ENCODE data around the gene PRAME. TPM values are rescaled to one million over a fixed set of nuclear protein-coding genes. Genes with fewer than 3 reads are reported as not detected.
"Not testable (repeated sequence)": the region's sequence is repeated elsewhere in the genome, so short reads cannot be mapped to it uniquely, and the experiment has no call there.

PRAME gene
- total RNA-seq, result not detected
- long read RNA-seq, donor 1, result 0 reads
- long read RNA-seq, donor 2, result 0 reads

GRCh38 chr22:22558972-22559603 lies at the start of gene PRAME:
TSS of gene PRAME (minus strand) at chr22:22559265. CDS start at chr22:22556832, 2,433 bp downstream.
- intact Hi-C loops (cut with DNase I), result no loop called here
- no peak for DNase-seq (ENCODE audit: low spot score)

- intact Hi-C loops (cut with DNase I); DNase-seq (ENCODE audit: low spot score): not testable (repeated sequence)
These were observed 49.0 kb upstream of the PRAME start for GRCh38 chr22:22608022-22608421.

- no peak for DNase-seq (ENCODE audit: low spot score)
- intact Hi-C loops (cut with DNase I), result no loop called here
These were observed 46.0 kb upstream of the PRAME start for GRCh38 chr22:22605074-22605404.

GRCh38 chr22:22604326-22605073 lies 45.4 kb upstream of the PRAME start:
- intact Hi-C loops (cut with DNase I), result no loop called here
- no peak for DNase-seq (ENCODE audit: low spot score)

GRCh38 chr22:22603470-22603947 lies 44.4 kb upstream of the PRAME start:
- no peak for DNase-seq (ENCODE audit: low spot score)
- intact Hi-C loops (cut with DNase I), result no loop called here

- intact Hi-C loops (cut with DNase I), result no loop called here
- no peak for DNase-seq (ENCODE audit: low spot score)
These were observed 41.6 kb upstream of the PRAME start for GRCh38 chr22:22600531-22601261.

GRCh38 chr22:22599248-22599647 lies 40.2 kb upstream of the PRAME start:
- intact Hi-C loops (cut with DNase I), result no loop called here
- DNase-seq (ENCODE audit: low spot score), result no peak

- intact Hi-C loops (cut with DNase I), result no loop called here
- DNase-seq (ENCODE audit: low spot score), result no peak
These were observed 39.1 kb upstream of the PRAME start for GRCh38 chr22:22598144-22598543.

GRCh38 chr22:22595001-22595835 lies 36.2 kb upstream of the PRAME start:
- intact Hi-C loops (cut with DNase I), result no loop called here
- no peak for DNase-seq (ENCODE audit: low spot score)

GRCh38 chr22:22593964-22594656 lies 35.0 kb upstream of the PRAME start:
- DNase-seq (ENCODE audit: low spot score), result no peak
- intact Hi-C loops (cut with DNase I), result no loop called here

GRCh38 chr22:22593250-22593649 lies 34.2 kb upstream of the PRAME start:
- DNase-seq (ENCODE audit: low spot score), result no peak
- intact Hi-C loops (cut with DNase I), result no loop called here

- intact Hi-C loops (cut with DNase I), result no loop called here
- no peak for DNase-seq (ENCODE audit: low spot score)
These were observed 32.6 kb upstream of the PRAME start for GRCh38 chr22:22591348-22592299.

- intact Hi-C loops (cut with DNase I), result no loop called here
- no peak for DNase-seq (ENCODE audit: low spot score)
These were observed 31.2 kb upstream of the PRAME start for GRCh38 chr22:22590136-22590891.

- intact Hi-C loops (cut with DNase I), result no loop called here
- no peak for DNase-seq (ENCODE audit: low spot score)
These were observed 29.6 kb upstream of the PRAME start for GRCh38 chr22:22588485-22589164.

- no peak for DNase-seq (ENCODE audit: low spot score)
- intact Hi-C loops (cut with DNase I), result no loop called here
These were observed 28.6 kb upstream of the PRAME start for GRCh38 chr22:22587577-22588188.

GRCh38 chr22:22584722-22585121 lies 25.7 kb upstream of the PRAME start:
- intact Hi-C loops (cut with DNase I), result no loop called here
- DNase-seq (ENCODE audit: low spot score), result no peak

Data from posterior vena cava (tissue), 2 donors.